NCI-H2227 (cell line): ENCODE measurements around the gene ULBP2.
"Not testable (repeated sequence)": the region's sequence is repeated elsewhere in the genome, so short reads cannot be mapped to it uniquely, and the experiment has no call there.

Experiments used
- DNase-seq: peaks from one replicate; lab custom pipeline; 2025; ENCODE audit not compliant: unreplicated experiment; lab: John Stamatoyannopoulos, UW

The ULBP2 gene

DNA sequence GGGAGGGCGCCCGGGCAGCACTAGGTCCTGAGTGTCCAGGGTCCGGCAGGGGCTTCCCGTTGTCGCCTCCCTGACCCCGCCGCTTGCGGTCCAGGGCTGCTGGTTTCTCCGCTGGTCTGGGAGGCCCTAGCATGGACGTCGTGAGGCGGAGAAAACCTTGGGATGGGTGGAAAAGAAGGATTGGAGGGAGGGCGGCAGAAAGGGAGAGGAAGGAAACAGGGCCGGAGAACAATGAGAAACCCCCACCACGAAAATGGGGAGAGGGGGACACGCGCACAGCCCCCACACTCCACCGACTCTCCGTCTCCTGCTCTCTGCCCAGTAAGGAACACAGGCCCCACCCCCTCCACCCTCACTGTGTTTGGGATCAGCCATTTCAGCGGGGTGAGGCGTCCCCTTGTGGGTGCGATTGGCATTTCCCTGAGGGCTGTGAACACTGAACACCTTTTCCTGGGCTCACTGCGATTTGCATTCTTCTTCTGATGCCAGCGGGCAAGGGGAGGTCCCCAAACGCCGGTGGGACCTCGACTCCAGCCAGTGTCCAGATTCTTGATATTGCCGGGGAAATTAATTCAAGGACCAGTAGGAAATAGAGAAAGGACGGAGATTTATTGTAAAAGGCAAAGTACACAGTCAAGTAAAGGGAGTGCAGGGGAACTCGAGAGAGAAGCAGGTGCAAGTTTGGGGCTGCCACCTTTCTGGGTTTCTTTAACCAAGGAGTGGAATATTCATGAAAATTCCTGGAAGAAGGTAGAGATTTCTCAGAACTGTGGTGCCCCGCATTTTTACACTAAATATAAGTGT lies 15.6 kb upstream of the ULBP2 start:
- peak; percentile 78 for DNase-seq

DNA sequence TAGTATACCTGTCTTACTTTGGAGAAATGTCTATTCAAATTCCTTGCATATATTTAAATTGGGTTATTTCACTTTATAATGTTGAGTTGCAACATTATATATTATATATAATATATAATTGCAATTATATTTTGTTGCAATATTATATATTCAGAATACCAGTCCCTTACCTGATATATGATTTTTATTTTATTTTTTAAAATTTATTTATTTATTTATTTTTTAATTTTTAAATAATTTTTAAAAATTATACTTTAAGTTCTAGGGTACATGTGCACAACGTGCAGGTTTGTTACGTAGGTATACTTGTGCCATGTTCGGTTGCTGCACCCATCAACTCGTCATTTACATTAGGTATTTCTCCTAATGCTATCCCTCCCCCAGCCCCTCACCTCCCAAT lies 14.8 kb upstream of the ULBP2 start:
- DNase-seq, result not testable (repeated sequence)

DNA sequence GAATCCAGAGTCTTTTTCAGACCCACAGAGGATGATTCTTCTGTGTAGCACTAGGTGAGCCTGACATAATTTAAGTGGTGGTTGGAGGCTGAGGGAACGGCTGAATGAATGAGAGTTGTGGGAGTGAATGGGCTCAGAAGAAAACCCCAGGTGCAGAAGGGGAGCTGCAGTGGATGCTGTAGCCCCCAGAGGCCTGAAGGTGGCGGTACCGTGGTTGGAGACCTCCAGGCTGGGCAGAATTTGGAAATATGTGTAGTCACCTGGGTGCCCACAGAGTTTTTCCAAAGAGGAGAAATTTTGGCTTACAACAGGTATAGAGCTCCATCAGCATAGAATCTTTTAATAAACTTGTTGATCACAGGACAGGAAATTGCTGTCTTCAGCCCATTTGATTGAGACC lies 12.4 kb upstream of the ULBP2 start:
- DNase-seq, result peak; percentile 8

DNA sequence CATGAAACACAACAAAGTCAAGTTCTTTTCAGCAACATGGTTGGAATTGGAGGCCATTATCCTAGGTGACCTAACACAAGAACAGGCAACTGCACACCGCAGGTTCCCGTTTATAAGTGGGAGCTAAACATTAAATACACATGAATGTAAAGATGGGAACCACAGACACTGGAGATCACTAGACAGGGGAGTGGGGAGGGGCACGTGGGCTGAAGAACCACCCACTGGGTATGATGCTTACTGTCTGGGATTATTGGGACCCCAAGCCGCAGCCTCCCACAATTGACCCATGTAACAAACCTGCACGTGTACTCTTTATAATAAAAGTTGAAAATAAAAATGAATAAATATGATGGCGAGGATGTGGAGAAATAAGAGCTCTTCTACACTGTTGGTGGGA lies 10.3 kb upstream of the ULBP2 start:
- no peak for DNase-seq

DNA sequence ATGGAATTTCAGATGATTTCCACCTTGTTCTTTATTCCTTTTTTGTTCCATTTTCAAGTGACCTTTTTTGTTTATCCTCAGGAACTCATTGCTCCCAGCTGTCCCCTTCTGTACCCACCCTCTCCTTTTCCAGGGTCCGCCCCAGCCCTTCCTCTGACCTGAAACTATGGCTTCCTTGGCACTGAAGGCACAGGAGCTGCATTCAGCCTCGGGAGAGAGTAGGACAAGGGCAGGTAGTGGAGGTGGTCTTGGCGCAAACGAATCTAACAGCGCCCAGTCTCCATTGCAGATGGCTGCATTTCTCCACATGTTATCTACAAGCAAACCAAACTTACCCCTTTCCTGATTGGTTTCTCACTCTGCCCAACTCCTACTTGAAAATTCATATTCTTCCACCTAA lies 8.8 kb upstream of the ULBP2 start:
- DNase-seq, result no peak

DNA sequence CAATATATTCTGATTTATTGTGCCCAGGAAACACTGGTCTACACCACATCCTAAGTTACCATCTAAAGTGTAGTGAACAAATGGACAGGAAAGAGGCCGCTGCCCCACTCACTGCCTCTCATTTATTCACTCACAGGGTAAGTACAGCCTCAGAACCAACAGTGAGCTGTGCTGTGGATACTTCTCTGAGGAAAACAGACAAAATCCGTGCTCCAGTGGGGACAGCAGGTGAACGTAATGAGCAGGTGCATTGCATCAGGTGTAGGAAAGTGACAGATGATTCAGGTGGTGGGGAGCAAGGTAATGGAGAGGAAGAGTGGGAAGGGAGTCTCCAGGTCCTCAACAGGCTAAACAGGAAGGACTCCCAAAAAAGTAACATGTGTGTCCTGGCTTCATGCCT lies 8.4 kb upstream of the ULBP2 start:
- no peak for DNase-seq

DNA sequence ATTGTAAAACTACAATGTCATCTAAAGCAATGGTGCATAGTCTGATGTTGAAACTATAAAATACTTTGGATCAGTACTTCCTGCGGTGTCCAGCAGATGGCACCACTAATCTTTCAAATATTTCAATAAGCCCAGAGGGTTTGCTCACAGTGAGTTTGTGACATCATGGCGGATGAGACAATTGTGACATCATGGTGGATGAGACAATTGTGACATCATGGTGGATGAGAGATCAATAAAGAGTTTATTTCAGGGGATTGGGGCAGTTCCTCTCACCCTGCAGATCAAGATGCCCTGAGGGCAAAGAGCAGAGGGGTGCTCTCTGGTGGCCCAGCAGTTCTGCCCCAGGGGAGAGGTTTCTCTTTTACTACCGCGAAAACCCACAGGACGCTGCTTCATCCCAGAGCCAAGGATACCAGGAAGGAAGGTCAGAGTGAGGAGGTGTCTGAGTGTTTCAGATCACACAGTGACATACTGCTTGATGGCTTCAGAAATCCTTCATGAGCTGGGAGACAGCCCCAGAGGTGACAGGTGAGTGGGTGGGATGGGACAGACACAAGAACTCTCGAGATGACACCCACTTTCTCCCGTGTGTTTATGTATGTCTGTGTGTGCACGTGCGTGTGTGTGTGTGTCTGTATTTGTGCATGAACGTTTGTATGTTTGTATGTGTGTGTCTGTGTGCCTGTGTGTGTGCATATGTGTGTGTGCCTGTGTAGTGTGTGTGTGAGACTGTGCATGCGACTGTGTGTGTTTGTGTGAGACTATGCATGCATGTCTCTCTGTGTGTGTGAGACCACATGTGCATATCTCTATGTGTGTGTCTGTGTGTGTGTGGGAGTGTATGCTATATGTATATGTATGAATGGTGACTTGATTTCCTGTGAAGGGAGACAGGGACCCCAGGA lies 7.3 kb upstream of the ULBP2 start:
- peak; percentile 81 for DNase-seq

DNA sequence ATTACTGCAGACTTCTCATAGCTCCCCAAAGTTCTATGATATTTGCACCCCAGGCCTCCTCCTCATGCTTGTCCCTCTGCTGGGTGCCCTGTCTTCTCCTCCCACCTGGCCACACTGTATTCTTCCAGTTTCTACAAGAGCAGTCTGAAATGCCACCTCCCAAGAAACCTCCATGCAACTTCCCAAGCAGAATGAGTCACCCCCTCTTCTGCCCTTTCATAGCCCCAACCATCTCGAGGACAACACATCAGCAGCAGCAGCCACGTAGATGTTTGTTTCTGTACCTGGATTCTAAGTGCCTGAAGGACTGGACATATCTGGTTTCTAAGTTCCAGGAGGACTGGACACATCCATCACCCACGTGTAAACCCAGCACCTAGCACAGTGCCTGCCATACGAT lies 6.6 kb upstream of the ULBP2 start:
- DNase-seq, result no peak

DNA sequence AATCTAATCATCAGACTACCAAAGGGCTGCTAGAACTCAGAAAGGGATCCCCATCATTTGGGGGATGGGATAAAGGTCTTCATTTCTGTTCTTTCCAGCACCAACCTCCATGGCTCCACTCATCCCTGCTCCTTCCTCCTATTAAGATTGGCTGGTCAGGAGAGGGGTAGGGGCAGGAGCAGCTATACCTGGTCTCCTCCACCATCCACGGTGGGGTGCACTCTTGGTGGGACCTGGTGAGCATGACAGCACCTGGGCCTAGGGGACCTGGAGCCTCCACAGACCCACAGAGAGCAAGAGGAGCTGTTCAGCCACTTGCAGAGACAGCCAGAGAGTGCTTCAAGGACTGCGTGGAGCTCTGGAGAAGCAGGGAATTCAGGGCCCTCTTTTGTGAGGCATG lies 6.1 kb upstream of the ULBP2 start:
- DNase-seq, result no peak

DNA sequence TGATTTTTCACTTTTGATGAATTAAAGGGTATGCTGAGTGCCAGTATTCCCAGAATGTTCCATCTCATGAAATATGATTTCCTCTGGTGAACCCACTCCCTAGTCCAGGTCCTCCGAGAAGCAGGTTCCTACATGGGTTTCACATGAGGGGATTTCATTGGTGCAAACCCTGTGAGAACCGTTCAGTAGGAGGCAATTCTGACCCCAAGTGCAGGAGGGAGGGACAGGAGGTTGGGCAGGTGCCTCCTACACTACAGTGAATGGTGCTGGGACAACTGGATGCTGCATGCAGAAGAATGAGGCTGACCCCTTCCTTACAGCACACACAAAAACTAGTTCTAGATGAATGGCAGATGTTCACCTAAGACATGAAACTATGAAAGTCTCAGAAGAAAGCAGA lies 5.1 kb upstream of the ULBP2 start:
- DNase-seq, result no peak

DNA sequence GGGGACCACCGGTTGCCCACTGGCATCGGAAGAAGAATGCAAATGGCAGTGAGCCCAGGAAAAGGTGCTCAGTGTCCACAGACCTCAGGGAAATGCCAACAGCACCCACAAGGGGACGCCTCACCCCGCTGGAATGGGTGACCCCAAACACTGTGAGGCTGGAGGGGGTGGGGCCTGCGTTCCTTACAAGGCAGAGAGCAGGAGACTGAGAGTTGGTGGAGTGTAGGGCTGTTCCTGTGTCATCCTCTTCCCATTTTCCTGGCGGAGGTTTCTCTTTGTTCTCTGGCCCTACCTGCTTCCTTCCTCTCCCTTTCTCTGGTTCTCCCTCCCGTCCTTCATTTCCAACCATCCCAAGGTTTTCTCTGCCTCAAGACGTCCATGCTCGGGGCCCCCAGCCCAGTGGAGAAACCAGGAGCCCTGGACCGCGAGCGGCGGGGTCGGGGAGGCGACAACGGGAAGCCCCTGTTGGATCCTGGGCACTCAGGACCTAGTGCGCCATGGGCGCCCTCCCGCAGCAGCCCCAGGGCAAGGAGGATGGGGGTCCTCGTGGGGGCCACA lies 3.7 kb upstream of the ULBP2 start:
- DNase-seq, result not testable (repeated sequence)

DNA sequence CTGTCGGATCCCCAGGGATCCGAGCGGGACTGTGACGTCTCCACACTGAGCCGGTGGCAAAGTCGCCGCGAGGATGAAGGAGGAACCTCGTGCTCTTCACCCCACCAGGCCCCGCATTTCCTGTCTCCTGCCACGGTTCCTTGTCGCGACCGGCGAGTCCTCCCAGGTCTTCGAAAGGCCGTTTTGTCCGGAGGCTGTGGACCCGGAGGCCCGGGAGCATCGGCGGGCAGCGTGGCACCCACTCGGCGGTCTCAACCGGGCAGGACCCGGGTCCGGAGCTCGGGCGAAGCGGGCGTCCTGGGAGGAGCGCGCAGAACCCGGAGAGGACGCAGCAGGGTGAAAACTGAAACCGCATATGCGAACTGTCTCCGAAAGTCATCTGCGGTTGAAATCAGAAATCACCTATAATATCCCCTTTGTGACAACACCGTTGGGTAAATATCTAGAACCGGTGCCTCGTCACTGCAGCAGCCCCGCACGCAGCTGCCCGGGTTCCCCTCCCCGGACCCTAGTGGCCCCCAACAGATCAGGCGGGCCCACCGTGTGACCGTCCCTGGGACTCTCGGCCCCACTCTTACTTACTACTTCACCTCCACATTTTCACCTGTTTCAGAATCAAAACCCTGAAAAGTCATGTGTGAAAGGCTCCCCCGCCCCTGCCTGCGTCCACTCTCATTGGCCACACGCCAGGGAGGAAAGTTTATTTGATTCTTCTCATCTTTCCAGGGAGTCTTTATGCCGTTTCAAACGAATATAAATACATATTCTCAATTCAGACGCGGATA lies 3.1 kb upstream of the ULBP2 start:
- DNase-seq, result no peak

DNA sequence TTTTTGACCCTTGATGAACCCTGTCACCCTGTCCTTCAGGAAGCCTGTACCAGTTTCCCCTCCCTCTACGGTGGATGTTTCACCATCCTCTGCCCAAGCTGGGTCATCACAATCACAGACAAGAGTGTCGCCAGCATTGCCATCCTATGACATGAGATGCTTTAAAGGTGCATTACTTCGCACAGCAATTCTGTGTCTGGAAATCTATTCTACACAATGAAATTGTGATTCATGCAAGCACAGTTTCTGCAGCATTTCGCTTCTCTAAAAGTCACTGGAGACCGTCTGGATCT lies 2.5 kb upstream of the ULBP2 start:
- no peak for DNase-seq

DNA sequence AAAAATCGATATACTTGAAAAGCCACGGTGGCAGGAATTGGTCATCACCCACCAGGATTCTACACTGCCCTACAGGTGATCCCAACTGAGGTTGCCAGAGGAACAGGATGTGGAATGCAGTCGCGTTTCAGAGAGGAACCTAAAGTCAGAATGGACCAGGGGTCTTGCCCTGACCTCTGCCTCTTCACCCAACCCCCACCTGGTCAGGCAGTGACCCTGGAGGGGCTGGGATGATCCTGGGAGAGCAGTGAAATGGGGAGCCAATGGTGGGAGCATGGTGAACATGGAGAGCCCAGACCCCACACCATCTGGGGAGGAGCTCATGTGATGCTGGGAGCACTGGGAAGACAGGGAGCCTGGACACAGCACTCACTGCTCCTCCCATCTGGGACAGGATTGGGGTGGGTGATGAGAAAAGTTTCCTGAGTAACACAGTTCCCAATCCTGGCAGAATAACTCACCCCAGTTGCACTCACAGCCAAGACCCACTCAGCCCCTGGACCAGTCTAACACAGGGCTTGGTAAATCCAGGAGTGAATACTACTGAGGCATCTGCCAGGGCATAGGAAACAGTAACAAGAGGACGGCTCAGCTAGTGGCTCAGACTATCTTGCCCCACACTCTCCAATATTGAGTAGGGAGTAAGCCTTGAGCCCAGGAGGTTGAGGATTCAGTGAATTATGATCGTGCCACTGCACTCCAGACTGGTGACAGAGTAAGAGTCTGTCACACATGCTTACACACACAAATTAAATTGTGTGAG lies 1.7 kb upstream of the ULBP2 start:
- DNase-seq, result no peak

DNA sequence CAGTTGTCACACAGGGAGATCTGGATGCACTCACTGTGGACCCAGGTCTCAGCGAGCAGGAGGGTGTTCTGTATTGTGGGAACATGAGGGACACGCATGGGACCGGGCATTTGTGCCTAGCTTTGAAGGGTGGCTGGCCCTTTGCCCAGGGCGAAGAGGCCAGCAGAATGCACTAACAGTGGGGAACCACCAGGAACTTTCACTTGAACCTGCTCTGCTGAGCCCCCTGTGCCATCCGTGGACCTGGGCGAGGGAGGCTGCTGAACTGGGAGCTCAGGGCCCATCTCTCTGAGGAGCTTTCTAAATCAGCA lies 1.2 kb upstream of the ULBP2 start:
- no peak for DNase-seq

DNA sequence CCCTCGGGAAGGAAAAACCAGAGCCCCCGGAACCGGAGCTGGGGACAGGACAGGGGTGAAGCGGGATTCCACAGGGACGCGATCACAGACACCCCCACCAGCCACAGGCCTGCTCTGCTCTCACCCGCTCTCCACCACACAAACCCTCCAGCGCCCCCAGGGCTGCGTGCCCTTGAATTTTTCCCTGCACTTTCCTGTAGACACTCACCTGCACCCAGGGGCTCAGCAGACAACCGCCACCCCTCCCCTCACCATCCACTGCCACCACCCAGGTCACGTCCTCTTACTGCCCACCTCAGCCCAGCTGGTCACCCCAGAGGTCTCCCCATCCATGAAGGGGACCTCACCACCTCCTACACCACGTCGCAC lies 631 bp downstream of the ULBP2 start:
- no peak for DNase-seq

DNA sequence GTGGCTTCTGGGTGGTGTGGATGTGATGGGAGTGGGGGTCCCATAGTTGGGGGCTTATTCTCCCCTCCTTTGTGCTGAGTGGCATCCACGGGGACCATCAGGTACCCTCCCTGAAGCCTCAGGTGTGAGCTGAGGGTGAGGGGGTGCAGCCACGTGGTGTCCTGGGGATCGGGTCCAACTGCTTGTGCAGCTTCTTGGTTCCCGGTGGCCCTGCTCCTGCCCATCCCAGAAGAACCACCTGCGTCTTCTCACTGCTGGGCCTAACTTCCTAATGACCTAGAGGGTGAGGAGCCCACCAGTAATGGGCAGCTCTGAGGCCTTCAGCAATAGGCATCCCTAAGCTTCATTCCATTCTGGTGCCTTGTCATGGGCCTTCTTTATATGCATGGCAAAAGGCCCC lies 1.5 kb downstream of the ULBP2 start:
- DNase-seq, result not testable (repeated sequence)

DNA sequence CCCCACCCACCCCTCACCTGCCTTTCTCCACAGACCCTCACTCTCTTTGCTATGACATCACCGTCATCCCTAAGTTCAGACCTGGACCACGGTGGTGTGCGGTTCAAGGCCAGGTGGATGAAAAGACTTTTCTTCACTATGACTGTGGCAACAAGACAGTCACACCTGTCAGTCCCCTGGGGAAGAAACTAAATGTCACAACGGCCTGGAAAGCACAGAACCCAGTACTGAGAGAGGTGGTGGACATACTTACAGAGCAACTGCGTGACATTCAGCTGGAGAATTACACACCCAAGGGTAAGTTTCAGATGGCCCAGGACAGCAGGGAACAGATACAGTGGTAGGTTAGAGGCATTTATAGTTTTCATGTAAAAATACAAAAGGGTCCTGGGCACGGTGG lies 3.5 kb downstream of the ULBP2 start:
- not testable (repeated sequence) for DNase-seq

DNA sequence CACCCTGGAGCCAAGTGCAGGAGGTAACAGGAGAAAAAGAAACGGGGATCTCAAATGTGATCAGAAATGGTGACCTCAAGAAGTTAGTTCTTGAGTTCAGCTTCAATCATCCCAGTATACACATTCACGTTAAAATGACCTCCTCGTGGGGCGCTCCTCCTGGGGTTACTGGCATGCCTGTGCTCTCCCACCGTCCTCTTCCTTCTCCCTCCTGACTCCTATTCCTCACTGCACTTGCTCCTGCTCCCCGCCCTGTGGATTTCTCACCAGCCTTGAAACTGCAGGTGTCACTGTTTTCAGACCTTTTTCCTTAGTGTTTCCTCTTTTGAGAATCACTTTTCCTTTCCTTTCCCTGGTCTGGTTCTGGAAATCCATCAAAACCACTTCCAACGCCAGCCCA lies 4.8 kb downstream of the ULBP2 start:
- DNase-seq, result not testable (repeated sequence)

DNA sequence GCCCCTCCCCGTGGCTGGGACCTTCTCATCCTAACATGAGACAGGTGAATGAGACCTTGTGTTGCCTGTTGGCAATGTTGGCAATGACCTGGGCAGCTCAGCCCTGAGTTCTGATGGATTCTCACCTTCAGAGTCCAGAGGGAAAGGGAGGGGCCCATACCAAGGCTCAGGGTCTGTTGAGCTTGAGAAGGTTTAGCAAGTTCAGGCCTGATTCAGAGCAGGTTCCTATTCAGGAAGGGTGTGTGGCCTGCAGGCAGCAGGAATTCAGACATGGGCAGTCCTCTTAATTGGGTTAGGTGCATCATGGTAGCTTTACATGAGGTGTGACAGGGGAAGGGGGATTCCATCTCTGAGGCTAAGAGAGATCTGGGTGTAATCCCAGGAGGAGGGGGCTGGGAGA lies 5.7 kb downstream of the ULBP2 start:
- not testable (repeated sequence) for DNase-seq

DNA sequence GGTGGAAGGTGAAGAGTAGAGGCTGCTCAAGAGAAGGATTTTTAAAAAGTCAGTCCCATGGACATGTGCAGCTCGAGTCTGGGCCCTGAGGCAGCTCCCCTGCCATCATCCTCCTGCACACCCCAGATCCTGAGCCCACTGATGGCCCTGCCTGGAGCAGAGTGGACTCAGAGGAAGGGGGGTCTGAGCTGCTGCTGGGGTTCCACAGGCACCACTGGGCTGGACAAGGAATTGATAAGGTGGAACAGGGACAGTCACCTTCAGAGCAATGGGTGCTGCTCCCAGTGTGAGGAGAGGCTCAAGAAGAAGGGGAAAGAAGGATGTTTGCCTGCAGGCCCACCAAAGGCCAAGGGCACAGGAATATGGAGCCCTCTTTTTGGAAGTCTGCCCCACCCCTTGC lies 6.2 kb downstream of the ULBP2 start:
- no peak for DNase-seq
